Loucy (cell line): ENCODE measurements around the gene FAT3.
A peak's percentile ranks its signal among the peaks of the same experiment; 100 is the strongest.

Experiments
- H2AFZ ChIP-seq: fragments of 200-600 bp; sonication (generic); 2 replicates; pipeline ENCODE4 v1.6.0; 2016; ENCODE audit warnings: antibody characterized with exemption, mild to moderate bottlenecking, low read length, moderate library complexity
- H3F3A ChIP-seq: fragments of 200-600 bp; 2 replicates; pipeline ENCODE4 v1.6.0; 2016; ENCODE audit warnings: antibody characterized with exemption, low read depth, mild to moderate bottlenecking
- H3K27me3 ChIP-seq: fragments of 200-600 bp; sonication (generic); 2 replicates; pipeline ENCODE4 v1.6.1; 2014; ENCODE audit warnings: low read length, mild to moderate bottlenecking; ENCODE audit not compliant: insufficient read depth, poor library complexity, severe bottlenecking
- H3K36me3 ChIP-seq: fragments of 200-600 bp; sonication (generic); 2 replicates; pipeline ENCODE4 v1.6.1; 2016; ENCODE audit warnings: low read length; ENCODE audit not compliant: insufficient read depth
- H3K4me1 ChIP-seq: fragments of 200-600 bp; sonication (generic); 2 replicates; pipeline ENCODE4 v1.5.1; 2014; ENCODE audit warnings: low read length, mild to moderate bottlenecking; ENCODE audit not compliant: insufficient read depth, poor library complexity, severe bottlenecking
- H3K4me2 ChIP-seq: fragments of 200-600 bp; sonication (generic); 2 replicates; pipeline ENCODE4 v1.6.0; 2014; ENCODE audit warnings: antibody characterized with exemption, low read length, low read depth, mild to moderate bottlenecking; ENCODE audit not compliant: poor library complexity, severe bottlenecking
- H3K4me3 ChIP-seq: fragments of 200-600 bp; sonication (generic); 2 replicates; pipeline ENCODE4 v1.5.1; 2014; ENCODE audit warnings: low read length, mild to moderate bottlenecking, mixed read lengths; ENCODE audit not compliant: poor library complexity, severe bottlenecking
- H3K79me2 ChIP-seq: fragments of 200-600 bp; sonication (generic); 2 replicates; pipeline ENCODE4 v1.6.1; 2014; ENCODE audit warnings: low read length; ENCODE audit not compliant: insufficient read depth
- H3K9ac ChIP-seq: fragments of 200-600 bp; sonication (generic); 2 replicates; pipeline ENCODE4 v1.6.0; 2014; ENCODE audit warnings: mild to moderate bottlenecking, low read depth, low read length, moderate library complexity; ENCODE audit not compliant: poor library complexity, severe bottlenecking
- H3K9me2 ChIP-seq: fragments of 200-600 bp; sonication (generic); replicated peaks from 2 replicates; pipeline ENCODE4 v1.6.1; 2016; ENCODE audit warnings: low read depth, low read length, mixed read lengths
- H3K9me3 ChIP-seq: fragments of 200-600 bp; sonication (generic); 2 replicates; pipeline ENCODE4 v1.6.1; 2014; ENCODE audit warnings: mild to moderate bottlenecking, antibody characterized with exemption, low read length, low read depth; ENCODE audit not compliant: insufficient read depth
- H4K20me1 ChIP-seq: fragments of 200-600 bp; sonication (generic); 2 replicates; pipeline ENCODE4 v1.6.0; 2014; ENCODE audit warnings: antibody characterized with exemption, low read length, mild to moderate bottlenecking; ENCODE audit not compliant: insufficient read depth, poor library complexity, severe bottlenecking
- CTCF ChIP-seq: fragments of 200-600 bp; sonication (generic); conservative IDR thresholded peaks from 2 replicates; pipeline ENCODE4 v1.5.1; 2014; ENCODE audit warnings: mild to moderate bottlenecking, antibody characterized with exemption, low read length
- EZH2phosphoT487 ChIP-seq: fragments of 200-600 bp; IDR thresholded peaks from 2 replicates; pipeline ENCODE4 v1.6.1; 2018; ENCODE audit warnings: antibody characterized with exemption, mild to moderate bottlenecking, moderate library complexity, borderline replicate concordance

The FAT3 gene

GRCh38 chr11:92224407-92225124 lies at the start of gene FAT3:
TSS of gene FAT3 (plus strand) at chr11:92224818. CDS start at chr11:92352113, 127,295 bp downstream.
- peak within 1 kb of the TSS; percentile 67 for H3K4me3 ChIP-seq

GRCh38 chr11:92179017-92179670 lies 45.5 kb upstream of the FAT3 start:
- H3F3A ChIP-seq = no peaks in the 10 kb centered on the region
- H3K79me2 ChIP-seq = no peaks in the 10 kb centered on the region
- H2AFZ ChIP-seq = no peak overlapping the region
- H3K9me2 ChIP-seq = no peaks in the 10 kb centered on the region
- no peaks in the 10 kb centered on the region for H3K27me3 ChIP-seq
- no peaks in the 10 kb centered on the region for H3K36me3 ChIP-seq
- H3K4me1 ChIP-seq = no peaks in the 10 kb centered on the region
- no peak overlapping the region for H3K4me3 ChIP-seq
- H3K9me3 ChIP-seq = no peaks in the 10 kb centered on the region
- no peak for TF ChIP-seq EZH2phosphoT487
- TF ChIP-seq CTCF = no peak
- H4K20me1 ChIP-seq = no peaks in the 10 kb centered on the region
- H3K4me2 ChIP-seq = no peak overlapping the region
- H3K9ac ChIP-seq = no peak overlapping the region

More at GRCh38 chr11:92224407-92225124, at the start of gene FAT3:
- Histone ChIP-seq H3K27me3 (peaks cover 28% of the 10 kb centered on the region), H3K9me3 (no peaks in the 10 kb centered on the region), H3K9me2 (no peaks in the 10 kb centered on the region), H3K9ac (no peak within 1 kb of the TSS), H2AFZ (peak within 1 kb of the TSS; percentile 74), H3K4me1 (peaks cover 9% of the 10 kb centered on the region), H3K36me3 (no peaks in the 10 kb centered on the region), H3F3A (no peaks in the 10 kb centered on the region), H3K4me2 (peak within 1 kb of the TSS; percentile 71), H3K79me2 (no peaks in the 10 kb centered on the region), H4K20me1 (no peaks in the 10 kb centered on the region)
- TF ChIP-seq EZH2phosphoT487 = no peak

- Histone ChIP-seq H3K9me2 (no peaks in the 10 kb centered on the region), H3K9me3 (no peaks in the 10 kb centered on the region), H3K9ac (no peak overlapping the region), H2AFZ (no peak overlapping the region), H3K27me3 (no peaks in the 10 kb centered on the region), H3K36me3 (no peaks in the 10 kb centered on the region), H3K4me3 (no peak overlapping the region), H3F3A (no peaks in the 10 kb centered on the region), H3K79me2 (no peaks in the 10 kb centered on the region), H4K20me1 (no peaks in the 10 kb centered on the region), H3K4me2 (no peak overlapping the region), H3K4me1 (no peaks in the 10 kb centered on the region)
- TF ChIP-seq EZH2phosphoT487 (no peak), CTCF (no peak)
Measured at GRCh38 chr11:92180226-92180625, 44.4 kb upstream of the FAT3 start.
